GM15510 (cell line): ENCODE data around the gene CENPF.

Experiments
- POLR2A ChIP-seq: IDR thresholded peaks from 3 replicates; pipeline ENCODE4 v1.6.1; 2011; ENCODE audit warnings: borderline replicate concordance; ENCODE audit not compliant: insufficient read length; ENCODE audit errors: extremely low read depth

Gene CENPF

DNA sequence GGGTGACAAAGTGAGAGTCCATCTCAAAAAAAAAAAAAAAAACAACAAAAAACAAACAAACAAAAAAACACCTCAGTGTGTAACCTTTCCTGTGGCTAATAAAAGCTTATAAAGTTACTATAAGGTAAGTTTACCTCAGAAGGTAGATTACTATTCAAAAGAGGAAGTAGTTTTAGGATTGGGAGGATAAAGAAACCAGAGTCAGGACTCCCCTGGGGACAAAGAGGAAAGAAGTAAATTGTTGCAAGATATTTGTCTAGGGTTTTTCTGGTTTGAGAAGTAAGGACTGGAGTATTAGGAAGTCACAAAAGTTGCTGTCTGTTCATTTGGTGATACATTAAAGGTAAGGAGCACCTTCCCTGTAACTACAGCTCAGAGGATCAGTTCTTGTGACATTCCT lies 23.8 kb upstream of the CENPF start:
- no peak for TF ChIP-seq POLR2A

DNA sequence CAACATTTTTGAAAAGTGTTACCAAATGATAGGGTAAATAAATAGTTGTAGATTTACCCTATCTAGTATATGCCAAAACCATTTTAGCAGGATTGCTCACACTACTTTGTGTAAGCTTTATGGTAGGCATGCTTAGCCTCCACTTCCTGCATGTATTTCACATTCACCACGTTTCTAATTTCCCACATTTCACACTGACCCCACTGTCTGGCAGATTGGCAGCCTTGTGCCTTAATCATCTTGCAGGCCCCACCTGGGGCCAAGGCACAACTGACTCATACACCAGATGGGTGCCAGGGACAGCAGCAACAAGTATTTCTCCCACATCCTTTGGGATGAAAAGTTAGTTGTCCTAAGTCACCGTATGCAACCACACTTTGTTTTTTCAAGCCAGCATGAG lies 21.2 kb upstream of the CENPF start:
- TF ChIP-seq POLR2A: no peak

DNA sequence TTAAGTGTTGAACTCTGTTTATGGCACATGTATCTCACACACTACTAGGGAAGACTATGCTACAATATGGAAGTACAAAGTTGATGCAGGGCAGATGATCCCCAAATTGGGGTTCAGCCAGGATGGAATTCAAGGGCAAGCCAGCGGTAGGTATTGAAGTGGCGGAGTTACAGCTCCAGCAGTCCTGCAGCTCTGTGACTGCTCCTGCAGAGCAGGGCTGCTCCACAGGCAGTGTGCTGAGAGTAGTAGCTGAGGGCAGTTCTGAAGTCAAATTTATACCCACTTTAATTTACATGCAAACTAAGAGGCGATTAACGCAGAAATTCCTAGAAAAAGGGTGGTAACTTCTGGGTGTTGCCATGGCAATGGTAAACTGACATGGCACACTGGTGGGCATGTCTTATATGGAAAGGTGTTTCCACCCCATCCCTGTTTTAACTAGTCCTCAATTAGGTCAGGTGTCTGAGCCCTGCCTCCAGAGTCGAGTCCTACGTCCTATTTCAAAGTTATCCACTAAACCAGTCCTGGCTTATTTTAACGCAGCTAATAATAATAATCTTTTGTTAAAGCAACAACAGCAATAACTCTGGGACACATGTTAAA lies 20.6 kb upstream of the CENPF start:
- no peak for TF ChIP-seq POLR2A

DNA sequence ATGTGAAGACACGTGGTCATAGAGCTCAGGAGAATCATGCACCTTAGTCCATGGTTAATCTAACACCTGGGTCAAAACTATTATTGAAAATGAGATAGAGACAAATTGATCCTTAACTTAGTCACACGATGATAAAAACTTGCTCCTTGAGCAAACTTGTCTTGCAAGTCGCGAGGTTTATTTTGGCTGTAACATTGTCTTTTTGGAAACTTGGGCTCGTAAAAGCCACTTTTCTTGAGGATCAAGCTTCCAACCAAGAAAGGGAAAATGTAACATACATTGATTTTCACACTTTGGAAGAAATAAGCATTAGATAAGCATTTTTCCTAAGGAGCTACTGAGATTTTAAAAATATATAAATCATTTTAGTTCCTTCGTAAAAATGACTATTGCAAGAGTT lies 19.9 kb upstream of the CENPF start:
- TF ChIP-seq POLR2A: no peak

DNA sequence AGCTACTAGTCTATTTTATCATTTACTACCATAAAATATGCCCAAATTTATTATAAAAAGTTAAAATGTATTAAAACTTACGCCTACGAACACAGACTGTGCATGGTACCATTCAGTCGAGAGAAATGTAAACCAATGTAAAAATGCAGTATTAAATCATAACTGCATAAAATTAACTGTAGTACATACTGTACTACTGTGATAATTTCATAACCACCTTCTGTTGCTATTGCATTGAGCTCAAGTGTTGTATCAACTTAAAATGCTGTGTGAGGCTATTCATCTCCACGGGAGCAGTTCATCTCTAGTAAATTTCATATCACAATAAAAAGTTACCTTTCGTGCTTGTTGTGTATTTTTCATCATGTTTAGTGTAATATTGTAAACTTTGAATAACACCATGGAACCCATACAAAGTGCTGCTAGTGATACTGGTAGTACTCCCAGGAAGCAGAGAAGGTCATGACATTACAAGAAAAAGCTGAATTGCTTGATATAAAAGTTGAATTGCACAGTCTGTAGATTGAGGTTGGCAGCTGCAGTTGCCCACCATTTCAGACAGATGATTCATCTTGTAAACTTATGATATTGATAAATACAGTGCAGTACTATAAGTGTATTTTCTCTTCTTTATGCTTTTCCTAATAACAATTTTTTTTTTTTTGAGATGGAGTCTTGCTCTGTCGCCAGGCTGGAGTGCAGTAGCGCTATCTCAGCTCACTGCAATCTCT lies 19.0 kb upstream of the CENPF start:
- no peak for TF ChIP-seq POLR2A

DNA sequence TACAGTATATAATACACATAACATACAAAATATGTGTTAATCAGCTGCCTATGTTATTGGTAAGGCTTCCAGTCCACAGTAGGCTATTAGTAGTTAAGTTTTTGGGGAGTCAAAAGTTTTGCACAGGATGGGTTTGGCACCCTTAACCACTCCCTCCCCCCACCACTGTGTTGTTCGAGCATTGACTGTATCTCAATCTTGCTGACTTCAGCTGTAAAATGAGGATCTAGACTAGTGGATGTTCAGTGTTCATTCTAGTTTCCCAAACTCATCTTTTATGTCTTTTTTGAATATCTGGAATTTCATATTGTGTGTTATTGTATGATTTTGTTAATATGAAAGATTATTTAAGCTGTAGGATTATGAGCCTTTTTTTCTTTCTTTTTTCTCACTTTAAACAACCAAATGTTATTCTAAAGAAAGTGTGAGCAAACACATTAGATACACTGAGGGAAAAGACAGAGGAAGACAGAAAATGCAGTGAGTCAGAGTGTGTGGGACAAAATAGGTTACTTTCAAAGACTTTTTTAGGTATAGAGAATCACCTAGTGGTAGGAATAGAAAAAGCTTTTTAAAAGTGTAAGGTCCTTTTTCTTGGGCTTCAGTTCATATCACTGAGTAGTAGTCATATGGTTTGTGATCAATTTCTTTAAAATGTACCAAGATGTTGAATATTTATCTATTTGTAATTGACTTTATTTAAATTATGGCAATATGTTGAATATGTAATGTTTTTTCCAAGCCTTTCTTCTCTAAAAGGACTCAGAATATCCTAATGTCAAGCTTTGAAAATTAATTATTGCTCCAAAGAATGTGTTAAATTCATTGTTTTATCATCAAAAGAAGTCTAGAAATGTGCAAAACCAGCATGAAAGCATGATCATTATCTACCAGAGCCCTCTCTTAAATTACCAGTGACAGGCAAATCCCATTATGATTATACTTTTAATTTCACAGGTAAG lies 17.9 kb upstream of the CENPF start:
- no peak for TF ChIP-seq POLR2A

DNA sequence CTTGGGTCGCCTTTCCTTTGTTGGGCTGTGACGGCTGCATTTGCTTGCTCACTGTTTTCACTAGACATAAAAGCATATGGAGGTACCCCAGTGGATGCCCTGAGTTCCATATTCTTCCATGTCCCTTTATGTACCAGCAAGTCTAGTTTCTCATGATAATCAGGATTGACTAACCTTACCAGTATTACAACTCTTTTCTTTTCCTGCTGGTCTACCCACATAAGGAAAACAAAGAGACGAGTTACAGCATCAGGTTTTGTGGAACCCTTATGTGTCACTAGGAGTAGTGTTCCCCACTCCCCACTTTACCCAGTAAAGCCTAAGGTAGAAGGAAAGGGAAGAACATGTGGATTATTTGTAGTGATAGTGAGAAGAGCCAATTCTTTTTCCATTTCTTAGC lies 16.4 kb upstream of the CENPF start:
- TF ChIP-seq POLR2A: no peak

DNA sequence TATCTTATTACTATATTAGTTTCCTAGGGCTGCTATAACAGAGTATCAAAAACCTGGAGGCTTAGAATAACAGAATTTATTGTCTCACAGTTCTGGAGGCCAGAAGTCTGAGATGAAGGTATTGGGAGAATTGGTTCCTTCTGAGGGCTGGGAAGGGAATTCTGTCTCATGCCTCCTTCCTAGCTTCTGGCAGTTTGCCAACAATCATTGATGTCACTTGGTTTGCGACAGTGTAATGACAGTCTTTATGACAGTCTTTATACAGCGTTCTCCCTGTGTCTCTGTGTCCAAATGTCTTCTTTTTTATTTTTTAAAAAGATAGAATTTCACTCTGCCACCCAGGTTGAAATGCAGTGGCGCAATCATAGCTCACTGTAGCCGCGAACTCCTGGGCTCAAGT lies 15.8 kb upstream of the CENPF start:
- TF ChIP-seq POLR2A: no peak

DNA sequence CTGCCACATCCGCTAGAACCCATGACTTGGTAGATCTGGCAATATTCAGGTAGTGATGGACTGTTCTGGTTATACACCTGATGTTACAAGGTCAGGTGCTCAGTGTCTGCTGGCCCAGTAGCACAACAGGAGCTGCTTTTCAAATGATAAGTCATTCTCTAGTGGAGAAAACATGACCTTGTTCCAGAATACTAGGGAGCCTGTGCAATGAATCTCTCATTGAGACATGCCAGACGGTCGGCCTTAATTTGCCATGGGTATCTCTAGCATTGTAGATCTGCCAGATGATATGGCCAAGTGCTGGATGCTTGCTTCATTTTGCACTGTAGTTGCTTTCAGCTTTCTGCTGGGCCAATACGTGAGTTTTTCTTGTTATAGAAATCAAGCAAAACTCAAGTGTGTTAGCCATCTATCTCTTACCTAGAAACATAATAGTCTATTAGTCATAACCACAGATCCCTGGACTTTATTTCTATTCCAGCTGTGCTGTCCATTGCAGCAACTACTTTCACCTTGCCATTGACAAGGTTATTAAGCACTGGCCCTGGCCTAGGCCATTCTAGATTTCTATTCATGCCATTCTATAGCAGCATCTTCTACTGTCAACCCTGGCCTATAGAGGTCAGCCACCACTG lies 13.9 kb upstream of the CENPF start:
- no peak for TF ChIP-seq POLR2A

DNA sequence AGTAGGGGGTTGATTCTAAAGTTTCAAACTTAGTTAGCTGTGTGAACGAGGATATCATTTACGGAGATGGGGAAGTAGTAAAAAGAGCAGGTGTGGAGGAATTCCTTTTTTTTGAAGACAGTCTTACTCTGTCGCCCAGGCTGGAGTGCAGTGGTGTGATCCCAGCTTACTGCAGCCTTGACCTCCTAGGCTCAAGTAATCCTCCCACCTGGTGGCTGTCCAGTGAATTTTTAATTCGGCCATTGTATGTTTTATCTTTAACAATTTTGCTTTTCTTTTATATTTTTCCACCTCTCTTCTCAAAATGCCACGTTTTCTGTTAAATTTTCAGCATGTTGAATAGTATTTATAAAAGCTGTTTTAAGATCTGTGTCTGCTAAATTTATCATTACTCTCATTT lies 12.3 kb upstream of the CENPF start:
- TF ChIP-seq POLR2A: no peak

DNA sequence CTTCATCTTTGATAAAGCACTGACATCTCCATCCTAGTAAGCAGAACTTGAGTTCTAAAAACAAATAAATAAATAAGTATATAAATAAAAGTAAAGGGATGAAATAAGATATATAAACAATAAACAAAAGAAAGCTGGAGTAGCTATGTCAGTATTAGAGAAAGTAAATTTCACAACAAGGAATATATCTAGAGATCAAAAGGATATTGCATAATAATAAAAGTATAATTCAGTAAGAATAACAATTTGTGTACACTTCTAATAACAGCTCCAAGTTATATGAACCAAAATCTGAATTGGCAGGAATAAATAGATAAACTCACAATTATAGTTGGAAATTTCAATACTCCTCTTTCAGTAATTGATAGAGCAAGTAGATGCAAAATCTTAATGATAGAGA lies 9.8 kb upstream of the CENPF start:
- TF ChIP-seq POLR2A: no peak

DNA sequence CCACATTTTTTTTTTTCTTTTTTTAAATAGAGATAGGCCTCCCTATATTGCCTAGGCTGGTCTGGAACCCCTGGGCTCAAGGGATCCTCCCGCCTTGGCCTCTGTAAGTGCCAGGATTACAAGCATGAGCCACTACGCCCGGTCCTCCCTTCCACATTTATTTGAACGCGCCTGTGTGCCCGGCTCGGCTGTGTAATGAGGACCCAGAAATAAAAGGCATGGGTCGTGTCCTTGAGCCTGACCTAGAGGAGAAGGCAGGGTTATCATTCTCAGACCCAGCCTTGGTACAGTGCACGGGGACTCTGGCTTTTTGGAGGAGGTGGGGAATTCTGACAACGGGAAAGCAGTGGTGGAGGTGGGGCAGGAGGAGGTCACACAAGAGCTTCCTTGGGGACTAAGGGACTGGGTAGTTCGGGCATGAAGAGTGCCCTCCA lies 841 bp downstream of the CENPF start:
- no peak for TF ChIP-seq POLR2A

DNA sequence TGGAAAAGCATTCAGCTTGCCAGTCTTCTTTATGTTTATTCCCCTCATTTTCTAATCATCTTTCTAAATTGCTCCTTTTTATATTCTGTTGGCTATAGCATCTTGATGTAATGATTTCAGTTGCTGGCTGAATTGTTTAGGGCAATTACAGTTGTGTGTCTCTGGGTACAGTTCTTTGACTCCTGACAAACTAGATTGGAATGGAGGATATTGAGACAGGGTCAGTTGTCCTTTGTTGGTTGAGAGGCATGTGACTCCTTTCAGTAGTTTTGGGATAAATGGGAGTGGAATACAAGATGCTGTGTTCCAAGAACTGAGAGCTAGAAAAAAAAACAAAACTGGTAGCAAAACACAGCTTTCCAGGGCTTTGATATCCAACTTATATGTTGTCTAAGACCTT lies 1.5 kb downstream of the CENPF start:
- no peak for TF ChIP-seq POLR2A

DNA sequence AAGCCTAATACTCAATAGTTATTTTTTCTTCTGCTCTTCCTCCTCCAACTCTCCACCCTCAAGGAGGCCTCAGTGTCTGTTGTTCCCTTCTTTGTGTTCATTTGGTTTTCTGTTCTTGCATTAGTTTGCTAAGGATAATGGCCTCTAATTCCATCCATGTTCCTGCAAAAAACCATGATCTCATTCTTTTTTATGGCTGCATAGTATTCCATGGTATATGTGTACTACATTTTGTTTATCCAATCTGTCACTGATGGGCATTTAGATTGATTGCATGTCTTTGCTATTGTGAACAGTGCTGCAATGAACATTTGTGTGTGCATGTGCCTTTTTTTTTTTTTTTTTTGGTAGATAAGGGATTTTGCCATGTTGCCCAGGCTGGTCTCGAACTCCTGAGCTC lies 6.7 kb downstream of the CENPF start:
- no peak for TF ChIP-seq POLR2A

DNA sequence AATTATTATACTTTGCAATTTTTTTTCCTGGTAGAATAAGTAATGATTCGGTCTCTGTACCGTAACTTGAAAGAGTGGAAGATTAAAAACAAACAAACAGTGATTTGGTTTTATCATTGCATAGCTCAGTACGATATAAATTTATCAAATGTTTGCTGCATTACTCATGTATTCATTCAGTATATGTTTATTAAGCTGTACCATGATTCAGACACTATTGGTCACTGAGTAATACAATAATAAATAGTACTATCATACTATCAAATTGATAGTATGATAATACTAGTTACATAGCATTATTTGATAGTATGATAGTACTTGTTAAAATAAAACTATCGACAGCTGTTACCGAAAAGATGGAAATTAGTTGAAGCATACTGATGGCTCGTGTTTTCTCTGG lies 12.1 kb downstream of the CENPF start:
- no peak for TF ChIP-seq POLR2A

DNA sequence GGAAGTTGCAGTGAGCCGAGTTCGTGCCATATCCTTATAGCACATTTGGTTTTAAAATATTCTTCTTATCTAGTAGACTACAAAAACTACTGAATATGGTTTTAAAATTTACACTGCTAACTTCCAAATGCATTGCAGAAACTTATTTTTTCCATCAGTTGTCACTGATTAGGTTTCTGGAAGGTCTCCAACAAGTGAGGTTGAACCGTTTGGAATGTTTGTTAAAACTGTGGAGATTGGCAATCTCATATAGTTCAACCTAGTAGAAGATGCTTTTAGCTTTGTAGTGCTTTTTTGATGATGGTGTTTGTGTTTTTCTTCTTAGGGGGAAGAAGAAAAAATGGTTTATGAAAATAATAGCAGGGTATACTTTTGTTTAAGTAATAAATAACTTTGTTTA lies 12.9 kb downstream of the CENPF start:
- TF ChIP-seq POLR2A: no peak

DNA sequence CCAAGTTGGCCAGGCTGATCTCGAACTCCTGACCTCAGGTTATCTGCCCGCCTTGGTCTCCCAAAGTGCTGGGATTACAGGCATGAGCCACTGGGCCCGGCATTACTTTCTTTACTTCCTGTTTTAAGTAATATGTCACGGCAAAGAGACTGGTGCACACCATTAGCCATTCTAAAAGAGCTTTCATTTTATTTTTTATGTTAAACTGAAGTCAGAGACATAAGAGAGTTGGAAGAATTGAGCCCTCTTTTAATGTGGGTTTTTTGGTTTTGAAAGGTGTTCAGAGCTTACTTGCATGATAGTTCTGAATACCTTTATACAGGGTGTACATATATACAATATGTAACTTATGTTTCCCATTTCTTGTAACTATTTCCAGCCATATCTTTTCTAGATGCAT lies 14.3 kb downstream of the CENPF start:
- TF ChIP-seq POLR2A: no peak
